ENCODE data around the gene SNX6. TPM values are rescaled to one million over a fixed set of nuclear protein-coding genes. Genes with fewer than 3 reads are reported as not detected.
"Not testable (repeated sequence)": the region's sequence is repeated elsewhere in the genome, so short reads cannot be mapped to it uniquely, and the experiment has no call there.

The SNX6 gene
- total and polyA plus RNA-seq, 4 donors: 63.0 to 119 (median 93.8) TPM

- H3K27ac ChIP-seq (ENCODE audit: low read depth, low read length): no peak overlapping the region
- DNase-seq (ENCODE audit: low read depth in 4 of 6, low spot score in 6 of 6): peak in 2 of 6 donors; percentile 18 to 65
- no peaks in the 10 kb centered on the region for H3K27me3 ChIP-seq (ENCODE audit: control insufficient read depth, insufficient read depth, low read length)
- no peaks in the 10 kb centered on the region for H3K4me1 ChIP-seq (ENCODE audit: control insufficient read depth, insufficient read depth, low read length)
- WGBS (ENCODE audit: insufficient coverage): no CpG with 5 or more reads among the region's 2 CpGs
- H3K9me3 ChIP-seq (ENCODE audit: control insufficient read depth, insufficient read depth, low read length): no peaks in the 10 kb centered on the region
- H3K4me3 ChIP-seq (ENCODE audit: low read depth, low read length): no peak overlapping the region
- no peaks in the 10 kb centered on the region for H3K36me3 ChIP-seq (ENCODE audit: control insufficient read depth, insufficient read depth, low read length)
These were observed 36.0 kb upstream of the SNX6 start for GRCh38 chr14:34665785-34666435.

DNA sequence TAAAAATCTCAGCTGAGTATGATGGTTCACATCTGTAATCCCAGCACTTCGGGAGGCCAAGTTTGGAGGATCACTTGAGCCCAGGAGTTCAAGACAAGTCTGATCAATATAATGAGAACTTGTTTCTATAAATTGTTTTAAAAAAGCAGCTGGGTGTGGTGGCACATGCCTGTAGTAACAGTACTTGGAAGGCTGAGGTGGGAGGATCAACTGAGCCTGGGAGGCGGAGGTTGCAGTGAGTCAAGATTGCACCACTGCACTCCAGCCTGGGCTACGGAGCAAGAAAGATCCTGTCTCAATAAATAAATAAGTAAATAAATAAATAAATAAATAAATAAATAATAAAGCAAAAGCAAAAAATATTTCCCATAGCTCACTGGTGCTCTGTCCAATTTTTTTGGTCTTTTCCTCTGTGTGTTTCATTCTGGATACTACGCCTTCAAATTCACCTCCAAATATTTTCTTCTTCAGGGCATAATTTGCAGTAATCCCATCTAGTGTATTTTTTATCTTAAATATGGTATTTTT is 32.7 kb upstream of the SNX6 start:
- Histone ChIP-seq H3K27ac (ENCODE audit: low read depth, low read length) (no peak overlapping the region), H3K4me3 (ENCODE audit: low read depth, low read length) (no peak overlapping the region), H3K36me3 (ENCODE audit: control insufficient read depth, insufficient read depth, low read length) (no peaks in the 10 kb centered on the region), H3K9me3 (ENCODE audit: control insufficient read depth, insufficient read depth, low read length) (no peaks in the 10 kb centered on the region), H3K4me1 (ENCODE audit: control insufficient read depth, insufficient read depth, low read length) (no peaks in the 10 kb centered on the region), H3K27me3 (ENCODE audit: control insufficient read depth, insufficient read depth, low read length) (no peaks in the 10 kb centered on the region)
- DNase-seq (ENCODE audit: low read depth in 4 of 6, low spot score in 6 of 6): no peak
- WGBS (ENCODE audit: insufficient coverage): 100% methylated on average over 1 of the region's 4 CpGs

DNA sequence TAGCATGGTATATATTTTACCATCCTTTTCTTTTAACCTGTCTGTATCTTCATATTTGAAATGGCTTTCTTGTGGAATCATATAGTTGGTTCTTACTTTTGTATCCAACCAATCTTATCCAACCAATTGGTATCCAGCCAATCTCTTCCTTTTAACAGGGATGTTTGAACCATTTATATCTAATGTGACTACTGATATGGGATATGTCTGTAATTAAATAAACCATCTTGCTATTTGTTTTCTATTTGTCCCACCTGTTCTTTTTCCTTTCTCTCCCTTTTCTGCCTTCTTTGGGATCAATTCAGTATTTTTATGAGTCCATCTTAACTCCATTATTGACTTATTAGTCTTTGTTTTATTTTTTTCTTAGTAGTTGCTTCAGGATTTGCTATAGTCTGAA is 30.8 kb upstream of the SNX6 start:
- Histone ChIP-seq H3K4me1 (ENCODE audit: control insufficient read depth, insufficient read depth, low read length) (no peaks in the 10 kb centered on the region), H3K9me3 (ENCODE audit: control insufficient read depth, insufficient read depth, low read length) (no peaks in the 10 kb centered on the region), H3K4me3 (ENCODE audit: low read depth, low read length) (no peak overlapping the region), H3K27me3 (ENCODE audit: control insufficient read depth, insufficient read depth, low read length) (no peaks in the 10 kb centered on the region), H3K27ac (ENCODE audit: low read depth, low read length) (no peak overlapping the region), H3K36me3 (ENCODE audit: control insufficient read depth, insufficient read depth, low read length) (no peaks in the 10 kb centered on the region)
- DNase-seq (ENCODE audit: low read depth in 4 of 6, low spot score in 6 of 6): no peak

- H3K27me3 ChIP-seq (ENCODE audit: control insufficient read depth, insufficient read depth, low read length): no peaks in the 10 kb centered on the region
- WGBS (ENCODE audit: insufficient coverage): 100% methylated on average over 1 of the region's 1 CpG
- no peak for DNase-seq (ENCODE audit: low read depth in 4 of 6, low spot score in 6 of 6)
- H3K36me3 ChIP-seq (ENCODE audit: control insufficient read depth, insufficient read depth, low read length): no peaks in the 10 kb centered on the region
- no peaks in the 10 kb centered on the region for H3K4me1 ChIP-seq (ENCODE audit: control insufficient read depth, insufficient read depth, low read length)
- H3K27ac ChIP-seq (ENCODE audit: low read depth, low read length): no peak overlapping the region
- H3K9me3 ChIP-seq (ENCODE audit: control insufficient read depth, insufficient read depth, low read length): no peaks in the 10 kb centered on the region
- no peak overlapping the region for H3K4me3 ChIP-seq (ENCODE audit: low read depth, low read length)
These were observed 26.0 kb upstream of the SNX6 start for GRCh38 chr14:34655959-34656358.

GRCh38 chr14:34653073-34653472 is 23.1 kb upstream of the SNX6 start:
- not testable (repeated sequence) for H3K9me3 ChIP-seq (ENCODE audit: control insufficient read depth, insufficient read depth, low read length); DNase-seq (ENCODE audit: low read depth in 4 of 6, low spot score in 6 of 6); H3K4me3 ChIP-seq (ENCODE audit: low read depth, low read length); H3K27ac ChIP-seq (ENCODE audit: low read depth, low read length); H3K4me1 ChIP-seq (ENCODE audit: control insufficient read depth, insufficient read depth, low read length); H3K27me3 ChIP-seq (ENCODE audit: control insufficient read depth, insufficient read depth, low read length); H3K36me3 ChIP-seq (ENCODE audit: control insufficient read depth, insufficient read depth, low read length)
- 90% methylated on average over 2 of the region's 2 CpGs for WGBS (ENCODE audit: insufficient coverage)

- H3K4me3 ChIP-seq (ENCODE audit: low read depth, low read length); H3K27ac ChIP-seq (ENCODE audit: low read depth, low read length); H3K36me3 ChIP-seq (ENCODE audit: control insufficient read depth, insufficient read depth, low read length); H3K27me3 ChIP-seq (ENCODE audit: control insufficient read depth, insufficient read depth, low read length); H3K4me1 ChIP-seq (ENCODE audit: control insufficient read depth, insufficient read depth, low read length); H3K9me3 ChIP-seq (ENCODE audit: control insufficient read depth, insufficient read depth, low read length); DNase-seq (ENCODE audit: low read depth in 4 of 6, low spot score in 6 of 6): not testable (repeated sequence)
- WGBS (ENCODE audit: insufficient coverage): 100% methylated on average over 1 of the region's 1 CpG
These were observed 22.4 kb upstream of the SNX6 start for GRCh38 chr14:34652348-34652747.

GRCh38 chr14:34650786-34651584 is 21.0 kb upstream of the SNX6 start:
- WGBS (ENCODE audit: insufficient coverage): 100% methylated on average over 1 of the region's 4 CpGs
- Histone ChIP-seq H3K27ac (ENCODE audit: low read depth, low read length) (no peak overlapping the region), H3K4me3 (ENCODE audit: low read depth, low read length) (no peak overlapping the region), H3K27me3 (ENCODE audit: control insufficient read depth, insufficient read depth, low read length) (no peaks in the 10 kb centered on the region), H3K36me3 (ENCODE audit: control insufficient read depth, insufficient read depth, low read length) (no peaks in the 10 kb centered on the region), H3K4me1 (ENCODE audit: control insufficient read depth, insufficient read depth, low read length) (no peaks in the 10 kb centered on the region), H3K9me3 (ENCODE audit: control insufficient read depth, insufficient read depth, low read length) (no peaks in the 10 kb centered on the region)
- no peak for DNase-seq (ENCODE audit: low read depth in 4 of 6, low spot score in 6 of 6)

GRCh38 chr14:34650006-34650405 is 20.1 kb upstream of the SNX6 start:
- not testable (repeated sequence) for H3K27ac ChIP-seq (ENCODE audit: low read depth, low read length); H3K36me3 ChIP-seq (ENCODE audit: control insufficient read depth, insufficient read depth, low read length)
- no CpG with 5 or more reads among the region's 2 CpGs for WGBS (ENCODE audit: insufficient coverage)

DNA sequence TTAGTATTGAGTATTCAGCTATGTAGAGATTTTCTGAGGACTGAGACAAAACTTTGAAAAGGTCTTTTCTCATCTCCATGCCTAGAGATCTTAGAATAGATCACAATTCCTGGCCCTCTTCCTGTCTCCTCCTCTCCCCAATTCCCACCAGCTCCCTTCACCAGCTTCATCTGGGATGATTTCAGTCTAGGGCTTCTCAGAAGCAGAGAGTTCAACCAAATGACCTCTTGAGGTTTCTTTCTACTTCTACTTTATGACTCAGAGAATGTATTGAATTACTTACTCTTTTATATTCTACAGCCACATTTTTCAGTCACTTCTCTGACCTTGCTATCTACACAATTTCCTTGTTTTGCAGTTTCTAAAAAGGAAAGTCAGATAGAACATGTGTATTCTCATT is 19.4 kb upstream of the SNX6 start:
- Histone ChIP-seq H3K27ac (ENCODE audit: low read depth, low read length) (no peak overlapping the region), H3K4me3 (ENCODE audit: low read depth, low read length) (no peak overlapping the region), H3K9me3 (ENCODE audit: control insufficient read depth, insufficient read depth, low read length) (no peaks in the 10 kb centered on the region), H3K36me3 (ENCODE audit: control insufficient read depth, insufficient read depth, low read length) (no peaks in the 10 kb centered on the region), H3K4me1 (ENCODE audit: control insufficient read depth, insufficient read depth, low read length) (no peaks in the 10 kb centered on the region), H3K27me3 (ENCODE audit: control insufficient read depth, insufficient read depth, low read length) (no peaks in the 10 kb centered on the region)
- DNase-seq (ENCODE audit: low read depth in 4 of 6, low spot score in 6 of 6): no peak

More at GRCh38 chr14:34650006-34650405, 20.1 kb upstream of the SNX6 start:
- H3K27me3 ChIP-seq (ENCODE audit: control insufficient read depth, insufficient read depth, low read length); DNase-seq (ENCODE audit: low read depth in 4 of 6, low spot score in 6 of 6); H3K4me3 ChIP-seq (ENCODE audit: low read depth, low read length); H3K9me3 ChIP-seq (ENCODE audit: control insufficient read depth, insufficient read depth, low read length); H3K4me1 ChIP-seq (ENCODE audit: control insufficient read depth, insufficient read depth, low read length): not testable (repeated sequence)

Measured in spinal cord (tissue), 10 donors.